AG04449 (cell line): Measurements from ENCODE around the gene GRB10.

Experiments
- CTCF ChIA-PET: fragments of 350-600 bp; formaldehyde crosslinking; extraction: SDS; loops from one replicate; lab custom pipeline; 2021; ENCODE audit warnings: antibody characterized with exemption; lab: Yijun Ruan, JAX
- POLR2A ChIA-PET: fragments of 400-600, 350-600 bp; formaldehyde crosslinking; extraction: SDS; loops from one replicate; lab custom pipeline; 2020; ENCODE audit warnings: antibody characterized with exemption, inconsistent platforms; lab: Yijun Ruan, JAX
- DNase-seq: peaks from one replicate; pipeline ENCODE4 v3.0.0-alpha.2; 2010; ENCODE audit warnings: low read depth, low spot score
- H3K4me3 ChIP-seq: 2 replicates; pipeline ENCODE4 v1.5.1; 2011; ENCODE audit warnings: low read depth, mild to moderate bottlenecking, control low read depth, low read length
- TF ChIP-seq, protein P1 (sequence below): IDR thresholded peaks from one replicate; pipeline ENCODE4 v1.5.1; 2011; ENCODE audit warnings: mild to moderate bottlenecking, moderate library complexity, low read length, control low read depth, inconsistent platforms; ENCODE audit not compliant: insufficient read depth; ENCODE audit errors: missing control alignments

The GRB10 gene

DNA sequence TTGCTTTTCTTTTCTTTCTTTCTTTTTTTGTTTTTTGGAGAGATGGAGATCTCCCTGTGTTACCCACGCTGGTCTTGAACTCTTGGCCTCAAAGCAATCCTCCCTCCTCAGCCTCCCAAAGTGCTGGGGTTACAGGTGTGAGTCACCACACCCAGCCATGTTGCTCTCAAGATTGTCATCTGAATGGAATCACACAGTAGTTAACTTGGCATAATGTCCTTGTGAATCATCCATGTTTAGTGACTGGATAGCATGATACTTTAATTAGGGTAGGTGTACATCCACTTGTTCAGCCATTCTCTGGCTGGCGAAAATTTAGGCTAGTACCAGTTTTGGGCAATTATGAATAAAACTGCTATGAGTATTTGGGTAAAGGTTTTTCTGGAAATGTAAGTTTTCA is 15.4 kb upstream of the GRB10 start:
- ChIA-PET POLR2A (no interaction called here), CTCF (no interaction called here)
- H3K4me3 ChIP-seq = no peak overlapping the region
- no peak for DNase-seq
- TF ChIP-seq, protein P1, sequence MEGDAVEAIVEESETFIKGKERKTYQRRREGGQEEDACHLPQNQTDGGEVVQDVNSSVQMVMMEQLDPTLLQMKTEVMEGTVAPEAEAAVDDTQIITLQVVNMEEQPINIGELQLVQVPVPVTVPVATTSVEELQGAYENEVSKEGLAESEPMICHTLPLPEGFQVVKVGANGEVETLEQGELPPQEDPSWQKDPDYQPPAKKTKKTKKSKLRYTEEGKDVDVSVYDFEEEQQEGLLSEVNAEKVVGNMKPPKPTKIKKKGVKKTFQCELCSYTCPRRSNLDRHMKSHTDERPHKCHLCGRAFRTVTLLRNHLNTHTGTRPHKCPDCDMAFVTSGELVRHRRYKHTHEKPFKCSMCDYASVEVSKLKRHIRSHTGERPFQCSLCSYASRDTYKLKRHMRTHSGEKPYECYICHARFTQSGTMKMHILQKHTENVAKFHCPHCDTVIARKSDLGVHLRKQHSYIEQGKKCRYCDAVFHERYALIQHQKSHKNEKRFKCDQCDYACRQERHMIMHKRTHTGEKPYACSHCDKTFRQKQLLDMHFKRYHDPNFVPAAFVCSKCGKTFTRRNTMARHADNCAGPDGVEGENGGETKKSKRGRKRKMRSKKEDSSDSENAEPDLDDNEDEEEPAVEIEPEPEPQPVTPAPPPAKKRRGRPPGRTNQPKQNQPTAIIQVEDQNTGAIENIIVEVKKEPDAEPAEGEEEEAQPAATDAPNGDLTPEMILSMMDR = no peak

DNA sequence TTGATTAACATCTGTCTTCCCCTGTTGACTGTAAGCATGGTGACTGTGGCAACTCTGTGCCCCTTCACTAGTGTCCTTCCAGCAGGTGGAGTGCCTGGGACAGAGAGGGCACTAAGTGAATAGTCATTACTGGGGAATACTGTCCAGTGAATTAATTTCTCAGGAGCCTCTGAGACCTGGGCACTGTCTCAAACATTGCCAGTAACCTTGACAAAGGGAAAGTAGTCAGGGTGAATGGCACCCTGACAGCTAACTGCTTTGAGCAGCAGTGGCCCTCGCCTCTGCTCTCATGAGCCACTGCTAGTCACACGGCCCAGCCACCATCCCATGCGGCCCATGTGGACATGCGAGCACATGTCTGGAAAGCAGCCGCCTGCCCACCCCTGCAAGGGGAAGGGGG is 13.1 kb upstream of the GRB10 start:
- no peak for DNase-seq
- TF ChIP-seq, protein P1 = peak; percentile 6
- CTCF ChIA-PET = interaction anchor here (0.9 to 1.2 kb wide), 4 partner anchors 11 to 345 kb away, joined by 3 to 5 read pairs (median 4); no protein-coding TSS in a partner anchor
- POLR2A ChIA-PET = no interaction called here
- H3K4me3 ChIP-seq = no peak overlapping the region

DNA sequence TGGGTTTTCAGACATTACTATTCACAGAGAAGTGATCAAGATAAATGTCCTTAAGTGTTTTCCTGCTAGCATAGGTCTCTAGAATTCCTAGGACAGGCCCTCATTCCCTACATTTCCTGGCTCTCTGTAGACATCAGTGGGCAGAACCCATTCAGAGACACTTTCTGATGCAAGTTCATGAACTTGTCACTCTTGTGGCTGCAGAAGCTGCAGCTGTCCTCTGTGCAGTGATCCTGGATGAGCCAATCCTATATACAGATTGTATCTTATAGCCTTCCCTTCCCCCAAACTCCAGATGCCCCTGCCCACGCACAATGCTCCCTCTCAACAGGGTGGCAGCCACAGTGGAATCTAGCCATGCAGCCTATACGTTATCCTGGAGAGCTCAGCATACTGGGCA is 12.6 kb upstream of the GRB10 start:
- ChIA-PET POLR2A (no interaction called here), CTCF (interaction anchor here (0.9 to 1.2 kb wide), 4 partner anchors 11 to 346 kb away, joined by 3 to 5 read pairs (median 4); no protein-coding TSS in a partner anchor)
- no peak overlapping the region for H3K4me3 ChIP-seq
- TF ChIP-seq, protein P1 = no peak
- DNase-seq = no peak

DNA sequence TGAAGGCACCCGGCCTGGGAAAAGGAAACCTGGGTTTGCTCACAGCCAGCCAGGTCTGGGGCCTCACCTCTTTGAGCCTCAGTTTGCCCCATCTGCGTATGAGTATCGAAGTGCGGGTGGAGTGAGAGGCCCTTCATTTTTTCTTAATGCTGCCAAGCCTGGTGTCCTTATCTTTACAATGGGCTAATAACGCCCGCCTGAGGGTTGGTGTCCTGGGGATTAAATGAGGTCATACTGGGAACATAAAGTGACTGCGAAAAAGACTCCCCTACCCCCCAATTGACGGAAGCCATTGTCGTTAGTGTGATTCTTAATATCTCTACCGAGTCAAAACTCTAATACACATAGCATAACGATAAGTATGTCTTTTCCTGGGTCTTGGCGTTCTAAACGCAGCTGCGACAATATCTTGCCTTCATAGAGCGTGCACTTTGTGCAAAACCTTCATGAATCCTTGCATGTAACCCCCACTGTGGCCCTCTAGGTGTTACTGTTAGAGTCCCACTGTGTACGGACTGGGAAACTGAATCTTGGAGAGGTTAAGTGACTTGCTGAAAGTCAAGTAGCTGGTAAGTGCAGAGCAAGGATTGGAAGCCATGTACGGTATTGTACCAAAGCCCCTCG is 11.4 kb upstream of the GRB10 start:
- CTCF ChIA-PET = interaction anchor here (1.0 to 1.2 kb wide), 2 partner anchors 23 to 75 kb away, joined by 3 read pairs; no protein-coding TSS in a partner anchor

DNA sequence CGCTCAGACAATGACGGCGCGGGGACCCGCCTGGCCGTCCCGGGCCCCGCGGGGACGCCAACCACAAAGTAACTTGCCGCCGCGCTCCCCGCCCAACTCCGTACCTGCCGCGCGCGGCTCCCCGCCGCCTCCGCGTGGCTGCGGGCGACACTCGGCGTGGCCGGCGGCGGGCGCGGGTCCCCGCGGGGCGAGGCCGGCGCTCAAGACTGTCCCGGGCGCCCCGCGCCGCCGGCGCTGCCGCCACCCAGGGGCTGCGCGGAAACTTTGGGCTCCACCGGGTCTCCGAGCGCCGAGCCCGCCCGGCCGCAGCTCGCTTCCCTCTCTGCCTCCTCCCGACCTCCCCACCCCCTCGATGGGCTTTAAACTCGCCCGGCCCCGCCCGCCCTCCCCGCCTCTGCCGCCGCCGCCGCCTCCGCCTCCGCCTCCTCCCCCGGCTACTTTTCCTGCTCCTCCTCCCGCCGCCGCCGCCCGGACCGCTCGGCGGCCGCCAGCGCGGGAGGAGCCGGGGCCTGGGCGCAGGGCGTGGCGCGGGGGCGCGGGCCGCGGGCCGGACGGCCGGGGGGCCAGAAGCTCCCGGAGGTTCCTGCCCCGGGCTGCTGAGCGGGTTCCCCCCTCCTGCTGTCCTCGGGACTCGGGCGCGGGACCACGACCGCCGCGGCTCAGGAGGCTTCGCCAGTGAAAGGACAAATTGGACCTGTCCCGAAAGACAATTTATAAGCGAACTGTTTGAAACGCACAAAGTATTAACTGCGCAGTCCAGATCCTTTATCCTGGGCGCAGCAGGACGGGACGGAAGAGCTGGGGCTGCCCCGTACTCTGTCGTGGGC is 10.6 kb upstream of the GRB10 start:
- CTCF ChIA-PET = interaction anchor here (1.0 to 1.2 kb wide), 2 partner anchors 24 to 76 kb away, joined by 3 read pairs; no protein-coding TSS in a partner anchor
- no peak for DNase-seq
- TF ChIP-seq, protein P1 = no peak
- POLR2A ChIA-PET = no interaction called here
- H3K4me3 ChIP-seq = peak overlapping the region; percentile 78

More for the DNA sequence above, 11.4 kb upstream of the GRB10 start:
- POLR2A ChIA-PET = interaction anchor here (0.7 kb wide), 1 partner anchor 42 kb away, joined by 3 read pairs; no protein-coding TSS in a partner anchor
- peak overlapping the region; percentile 53 for H3K4me3 ChIP-seq
- TF ChIP-seq, protein P1 = no peak
- DNase-seq = no peak
